Measurements from ENCODE around the gene EXOC2. TPM values are rescaled to one million over a fixed set of nuclear protein-coding genes. Genes with fewer than 3 reads are reported as not detected.

EXOC2 gene
- total RNA-seq, 4 donors from 2014 or later, result 20.9 to 28.5 (median 24.6) TPM

DNA sequence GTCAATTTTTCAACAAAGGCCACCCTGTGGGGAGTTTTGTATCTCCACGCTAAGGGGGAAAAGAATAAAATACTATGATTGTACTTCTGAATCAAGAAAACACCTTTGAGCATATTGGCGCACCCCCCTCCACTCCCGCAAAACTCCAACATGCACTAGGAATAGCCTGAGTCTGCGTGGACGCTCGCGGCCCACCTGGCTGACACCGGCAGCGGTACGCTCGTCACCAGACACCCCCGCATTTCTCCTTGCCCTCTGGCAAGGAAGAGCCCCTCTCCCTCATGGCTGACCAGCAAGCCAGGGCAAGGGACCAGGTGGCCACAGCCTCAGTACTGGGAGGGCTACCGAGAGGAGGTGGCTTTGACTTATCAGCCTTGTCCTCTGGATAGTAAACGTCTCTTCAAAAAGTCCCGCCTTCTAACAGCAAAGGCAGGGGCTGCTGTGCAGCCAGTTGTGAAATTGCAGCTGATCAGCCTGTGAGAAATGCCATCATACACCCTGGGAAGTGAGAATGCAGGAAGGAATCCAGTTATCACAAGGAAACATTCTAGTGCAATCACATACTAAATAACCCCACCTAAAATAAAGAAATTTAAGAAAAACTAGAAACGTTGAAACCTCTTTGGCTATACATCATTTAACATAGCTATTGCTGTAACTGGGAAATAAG, 120.2 kb downstream of the EXOC2 start:
- H3K36me3 ChIP-seq, result peaks cover 0 to 57% (median 43%) of the 10 kb centered on the region in 4 donors
- 89% methylated on average over 16 of the region's 16 CpGs for WGBS
- intact Hi-C loops (cut with DNase I), result no loop called here

DNA sequence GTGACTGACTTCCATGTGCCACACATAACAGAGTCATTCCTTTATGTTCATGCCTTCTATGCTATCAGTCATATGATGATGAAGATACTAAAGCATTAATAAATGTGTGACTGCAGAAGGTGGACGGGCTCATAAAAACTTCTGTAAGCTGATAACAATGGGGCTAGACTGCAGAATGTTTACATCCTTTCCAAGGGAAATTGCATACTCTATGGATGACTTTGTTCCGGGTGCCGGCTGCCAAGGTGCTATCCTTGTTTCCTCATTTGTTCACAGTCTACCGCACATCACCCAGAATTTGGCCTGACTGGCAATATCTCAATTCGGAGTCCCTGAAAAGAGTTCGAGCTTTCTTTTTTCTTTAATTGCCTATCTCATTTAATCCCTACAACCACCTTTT, 121.0 kb downstream of the EXOC2 start:
- H3K27me3 ChIP-seq, result no peaks in the 10 kb centered on the region
- TF ChIP-seq POLR2AphosphoS5 (IDR thresholded peaks at IDR 0.05) (no peak), POLR2A (IDR thresholded peaks at IDR 0.05; ENCODE audit: low read depth) (no peak), EP300 (IDR thresholded peaks at IDR 0.05) (no peak)
- TF ChIP-seq, protein P1, sequence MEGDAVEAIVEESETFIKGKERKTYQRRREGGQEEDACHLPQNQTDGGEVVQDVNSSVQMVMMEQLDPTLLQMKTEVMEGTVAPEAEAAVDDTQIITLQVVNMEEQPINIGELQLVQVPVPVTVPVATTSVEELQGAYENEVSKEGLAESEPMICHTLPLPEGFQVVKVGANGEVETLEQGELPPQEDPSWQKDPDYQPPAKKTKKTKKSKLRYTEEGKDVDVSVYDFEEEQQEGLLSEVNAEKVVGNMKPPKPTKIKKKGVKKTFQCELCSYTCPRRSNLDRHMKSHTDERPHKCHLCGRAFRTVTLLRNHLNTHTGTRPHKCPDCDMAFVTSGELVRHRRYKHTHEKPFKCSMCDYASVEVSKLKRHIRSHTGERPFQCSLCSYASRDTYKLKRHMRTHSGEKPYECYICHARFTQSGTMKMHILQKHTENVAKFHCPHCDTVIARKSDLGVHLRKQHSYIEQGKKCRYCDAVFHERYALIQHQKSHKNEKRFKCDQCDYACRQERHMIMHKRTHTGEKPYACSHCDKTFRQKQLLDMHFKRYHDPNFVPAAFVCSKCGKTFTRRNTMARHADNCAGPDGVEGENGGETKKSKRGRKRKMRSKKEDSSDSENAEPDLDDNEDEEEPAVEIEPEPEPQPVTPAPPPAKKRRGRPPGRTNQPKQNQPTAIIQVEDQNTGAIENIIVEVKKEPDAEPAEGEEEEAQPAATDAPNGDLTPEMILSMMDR (IDR thresholded peaks at IDR 0.05), result no peak
- no peak overlapping the region for H3K27ac ChIP-seq (replicated peaks in 1 of 4)
- intact Hi-C loops (cut with DNase I), result no loop called here
- WGBS, result 93% methylated on average over 6 of the region's 6 CpGs
- peaks cover 0 to 61% (median 47%) of the 10 kb centered on the region in 4 donors for H3K36me3 ChIP-seq
- no peak for DNase-seq (ENCODE audit: extremely low spot score)
- H3K9me3 ChIP-seq, result no peaks in the 10 kb centered on the region
- no peak overlapping the region for H3K4me3 ChIP-seq
- no peaks in the 10 kb centered on the region for H3K4me1 ChIP-seq

More for the DNA sequence above, 120.2 kb downstream of the EXOC2 start:
- H3K4me1 ChIP-seq, result no peaks in the 10 kb centered on the region
- H3K27ac ChIP-seq (replicated peaks in 1 of 4), result no peak overlapping the region
- H3K4me3 ChIP-seq, result no peak overlapping the region
- TF ChIP-seq, protein P1 (IDR thresholded peaks at IDR 0.05), result no peak
- no peak for TF ChIP-seq POLR2A (IDR thresholded peaks at IDR 0.05; ENCODE audit: low read depth)
- TF ChIP-seq EP300 (IDR thresholded peaks at IDR 0.05), result no peak
- TF ChIP-seq POLR2AphosphoS5 (IDR thresholded peaks at IDR 0.05), result no peak
- no peaks in the 10 kb centered on the region for H3K27me3 ChIP-seq
- DNase-seq (ENCODE audit: extremely low spot score), result no peak
- no peaks in the 10 kb centered on the region for H3K9me3 ChIP-seq

DNA sequence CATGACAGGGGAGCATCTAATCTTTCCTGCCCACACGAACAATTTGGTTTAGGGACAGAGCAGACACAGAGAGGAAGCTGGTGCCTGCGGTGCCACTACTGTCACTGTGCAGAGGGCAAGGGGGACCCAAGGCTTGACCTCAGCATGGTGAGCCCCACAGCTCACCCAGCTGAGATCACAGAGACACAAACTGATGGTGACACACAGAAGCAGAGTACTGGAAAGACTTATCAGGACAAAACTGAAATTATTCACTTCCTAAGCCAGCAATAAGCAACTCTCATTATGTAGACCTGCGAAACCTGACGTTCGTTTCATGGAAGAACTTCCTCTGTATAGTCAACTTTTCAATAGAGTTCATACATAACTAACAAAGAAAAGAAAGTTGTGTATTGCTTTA, 122.1 kb downstream of the EXOC2 start:
- Histone ChIP-seq H3K27ac (replicated peaks in 1 of 4) (no peak overlapping the region), H3K27me3 (no peaks in the 10 kb centered on the region), H3K4me3 (no peak overlapping the region), H3K36me3 (peaks cover 0 to 69% (median 49%) of the 10 kb centered on the region in 4 donors), H3K4me1 (no peaks in the 10 kb centered on the region), H3K9me3 (no peaks in the 10 kb centered on the region)
- no peak for DNase-seq (ENCODE audit: extremely low spot score)
- TF ChIP-seq, protein P1 (IDR thresholded peaks at IDR 0.05), result no peak
- no peak for TF ChIP-seq EP300 (IDR thresholded peaks at IDR 0.05)
- TF ChIP-seq POLR2AphosphoS5 (IDR thresholded peaks at IDR 0.05), result no peak
- no peak for TF ChIP-seq POLR2A (IDR thresholded peaks at IDR 0.05; ENCODE audit: low read depth)
- intact Hi-C loops (cut with DNase I), result no loop called here
- 93% methylated on average over 4 of the region's 5 CpGs for WGBS

DNA sequence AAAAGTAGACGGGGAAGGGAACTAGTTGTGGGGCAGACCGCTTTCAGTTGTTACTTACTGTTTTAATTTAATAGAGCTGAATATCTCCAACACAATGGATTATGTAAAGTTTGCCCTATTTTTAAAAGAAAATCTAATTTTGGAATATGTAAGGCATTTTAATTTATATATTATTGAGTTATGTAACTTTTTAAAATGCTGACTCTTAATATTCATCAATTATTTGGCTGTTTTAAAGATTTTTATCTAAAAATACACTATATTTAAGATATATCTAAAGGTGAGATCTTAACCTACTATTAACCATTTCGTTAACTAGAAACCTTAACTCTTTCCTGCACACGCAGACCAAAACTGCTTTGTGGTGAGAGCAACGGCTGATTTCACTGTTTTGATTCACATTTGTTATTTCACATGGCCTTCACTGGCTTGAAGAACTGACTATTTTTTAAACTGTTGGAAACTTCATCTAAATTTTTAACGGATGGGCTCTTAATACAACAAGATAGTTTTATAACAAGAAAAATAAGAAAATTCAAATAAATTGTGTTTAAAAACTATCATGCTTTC, 123.9 kb downstream of the EXOC2 start:
- H3K4me3 ChIP-seq, result no peak overlapping the region
- intact Hi-C loops (cut with DNase I), result no loop called here
- H3K27me3 ChIP-seq, result no peaks in the 10 kb centered on the region
- no peaks in the 10 kb centered on the region for H3K4me1 ChIP-seq
- peaks cover 7 to 70% (median 49%) of the 10 kb centered on the region in 4 donors for H3K36me3 ChIP-seq
- H3K27ac ChIP-seq (replicated peaks in 1 of 4), result no peak overlapping the region
- DNase-seq (ENCODE audit: extremely low spot score), result no peak
- 94% methylated on average over 6 of the region's 6 CpGs for WGBS
- H3K9me3 ChIP-seq, result no peaks in the 10 kb centered on the region
- TF ChIP-seq POLR2A (IDR thresholded peaks at IDR 0.05; ENCODE audit: low read depth), result no peak
- TF ChIP-seq, protein P1 (IDR thresholded peaks at IDR 0.05), result no peak
- no peak for TF ChIP-seq POLR2AphosphoS5 (IDR thresholded peaks at IDR 0.05)
- TF ChIP-seq EP300 (IDR thresholded peaks at IDR 0.05), result no peak

Measured in esophagus muscularis mucosa (tissue), 4 donors.